PC-3 (cell line): Measurements from ENCODE around the gene ZNF396.

Source experiments
- EZH2phosphoT487 ChIP-seq: fragments of 300-600 bp; sonication (generic); IDR thresholded peaks from 2 replicates; pipeline ENCODE4 v1.6.1; 2018; ENCODE audit warnings: mild to moderate bottlenecking, antibody characterized with exemption, low read length, borderline replicate concordance
- TF ChIP-seq, protein P1 (sequence below): fragments of 300-600 bp; sonication (generic); conservative IDR thresholded peaks from 2 replicates; pipeline ENCODE4 v1.5.1; 2017; ENCODE audit warnings: antibody characterized with exemption, low read depth, mild to moderate bottlenecking, low read length

- TF ChIP-seq, protein P1, sequence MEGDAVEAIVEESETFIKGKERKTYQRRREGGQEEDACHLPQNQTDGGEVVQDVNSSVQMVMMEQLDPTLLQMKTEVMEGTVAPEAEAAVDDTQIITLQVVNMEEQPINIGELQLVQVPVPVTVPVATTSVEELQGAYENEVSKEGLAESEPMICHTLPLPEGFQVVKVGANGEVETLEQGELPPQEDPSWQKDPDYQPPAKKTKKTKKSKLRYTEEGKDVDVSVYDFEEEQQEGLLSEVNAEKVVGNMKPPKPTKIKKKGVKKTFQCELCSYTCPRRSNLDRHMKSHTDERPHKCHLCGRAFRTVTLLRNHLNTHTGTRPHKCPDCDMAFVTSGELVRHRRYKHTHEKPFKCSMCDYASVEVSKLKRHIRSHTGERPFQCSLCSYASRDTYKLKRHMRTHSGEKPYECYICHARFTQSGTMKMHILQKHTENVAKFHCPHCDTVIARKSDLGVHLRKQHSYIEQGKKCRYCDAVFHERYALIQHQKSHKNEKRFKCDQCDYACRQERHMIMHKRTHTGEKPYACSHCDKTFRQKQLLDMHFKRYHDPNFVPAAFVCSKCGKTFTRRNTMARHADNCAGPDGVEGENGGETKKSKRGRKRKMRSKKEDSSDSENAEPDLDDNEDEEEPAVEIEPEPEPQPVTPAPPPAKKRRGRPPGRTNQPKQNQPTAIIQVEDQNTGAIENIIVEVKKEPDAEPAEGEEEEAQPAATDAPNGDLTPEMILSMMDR = no peak
- TF ChIP-seq EZH2phosphoT487 = no peak
These were observed 15.4 kb downstream of the ZNF396 start for GRCh38 chr18:35361570-35362321.
